K562 (cell line): Measurements from ENCODE around the gene LBHD2. TPM values are rescaled to one million over a fixed set of nuclear protein-coding genes. Genes with fewer than 3 reads are reported as not detected.

ENCODE experiments used
- ATAC-seq: fragments of 200-7000 bp; cut with Tn5 transposase; 3 replicates; pipeline ENCODE4 v1.9.1; 2020; ENCODE audit warnings: moderate library complexity
- BruUV-seq: library from RNA; stranded (reverse); fragments of 400-500 nt; replicated peaks from 2 replicates; lab custom pipeline; 2021; lab: Mats Ljungman, UMichigan
- CTCF ChIA-PET: fragments of 300-600 bp; formaldehyde crosslinking; extraction: SDS; loops from one replicate; lab custom pipeline; 2021; ENCODE audit warnings: low intra/inter-chr PET ratio; lab: Yijun Ruan, JAX
- POLR2A ChIA-PET: fragments of 300-600, 350-650 bp; sonication (Branson Sonifier 250); formaldehyde crosslinking; extraction: SDS; loops from one replicate; lab custom pipeline; 2021; ENCODE audit warnings: antibody characterized with exemption, inconsistent platforms; lab: Yijun Ruan, JAX
- DNase-seq, 4 experiments: peaks; one replicate each; pipeline versions ENCODE4 v3.0.0 to v3.0.0-alpha.2; 2011 to 2018; ENCODE audit warnings: low spot score in 3 of 4, mixed read lengths in 3 of 4; ENCODE audit errors: extremely low read depth in 1 of 4
- FAIRE-seq: peaks from 2 replicates; lab custom pipeline; 2011; peaks lifted over from hg19 to GRCh38; lab: Jason Lieb, UNC
- H2AFZ ChIP-seq: 2 replicates; pipeline ENCODE4 v1.6.0; 2011; ENCODE audit warnings: low read depth, low read length, control low read depth, inconsistent platforms
- H3K27ac ChIP-seq: fragments of 200-600 bp; 3 replicates; pipeline ENCODE4 v1.8.0; 2011; ENCODE audit warnings: low read depth, mild to moderate bottlenecking, control low read depth, inconsistent platforms, low read length, moderate library complexity, mixed read lengths; ENCODE audit errors: extremely low read depth
- H3K27me3 ChIP-seq, 2 experiments: fragments of 300-600 bp in 1 of 2; 2 replicates in 1 of 2; 3 replicates in 1 of 2; pipeline versions ENCODE4 v1.6.0 to v1.8.0; 2011; ENCODE audit warnings: inconsistent platforms in 2 of 2, low read length in 2 of 2, mild to moderate bottlenecking in 1 of 2, mixed read lengths in 1 of 2, moderate library complexity in 1 of 2; ENCODE audit not compliant: control insufficient read depth in 2 of 2, insufficient read depth in 2 of 2
- H3K36me3 ChIP-seq: fragments of 300-600 bp; 3 replicates; pipeline ENCODE4 v1.8.0; 2011; ENCODE audit warnings: mild to moderate bottlenecking, low read length, inconsistent platforms; ENCODE audit not compliant: control insufficient read depth, insufficient read depth
- H3K4me1 ChIP-seq, 2 experiments: fragments of 200-600 bp in 1 of 2; replicated peaks in 1 of 2; 2 replicates in 1 of 2; 3 replicates in 1 of 2; pipeline versions ENCODE4 v1.5.1 to v1.8.0; 2011; ENCODE audit warnings: inconsistent platforms in 2 of 2, low read length in 2 of 2, mild to moderate bottlenecking in 1 of 2, mixed read lengths in 1 of 2, moderate library complexity in 1 of 2; ENCODE audit not compliant: control insufficient read depth in 2 of 2, insufficient read depth in 2 of 2
- H3K4me2 ChIP-seq: 2 replicates; pipeline ENCODE4 v1.6.1; 2011; ENCODE audit warnings: low read length, control low read depth, inconsistent platforms, mixed read lengths; ENCODE audit not compliant: insufficient read depth
- H3K4me3 ChIP-seq: fragments of 200-600 bp; sonication (generic), shearing (Covaris generic); 2 replicates; pipeline ENCODE4 v1.5.1; 2016; ENCODE audit warnings: control low read depth, inconsistent platforms
- H3K79me2 ChIP-seq: fragments of 200-600 bp; 3 replicates; pipeline ENCODE4 v1.8.0; 2011; ENCODE audit warnings: low read length, inconsistent platforms; ENCODE audit not compliant: control insufficient read depth, insufficient read depth
- H3K9ac ChIP-seq, 2 experiments: 2 replicates each; pipeline versions ENCODE4 v1.6.0 to v1.6.1; 2011; ENCODE audit warnings: low read depth in 2 of 2, low read length in 2 of 2, control low read depth in 1 of 2, inconsistent platforms in 1 of 2, mild to moderate bottlenecking in 1 of 2, mixed read lengths in 1 of 2; ENCODE audit not compliant: insufficient read depth in 1 of 2
- H3K9me1 ChIP-seq: one replicate; pipeline ENCODE4 v1.6.0; 2011; ENCODE audit warnings: inconsistent platforms, mild to moderate bottlenecking, low read length, moderate library complexity; ENCODE audit not compliant: control insufficient read depth, insufficient read depth
- H3K9me3 ChIP-seq: replicated peaks from 2 replicates; pipeline ENCODE4 v1.5.1; 2011; ENCODE audit warnings: low read depth, low read length, inconsistent platforms; ENCODE audit not compliant: control insufficient read depth, insufficient read depth
- H4K20me1 ChIP-seq: replicated peaks from 2 replicates; pipeline ENCODE4 v1.6.1; 2011; ENCODE audit warnings: low read length, inconsistent platforms, mixed read lengths; ENCODE audit not compliant: control insufficient read depth, insufficient read depth
- FIP1L1 ChIP-seq: fragments of 200-400 bp; formaldehyde crosslinking; IDR thresholded peaks from 2 replicates; pipeline ENCODE4 v1.6.1; 2018; ENCODE audit warnings: mild to moderate bottlenecking, low read depth, low read length; ENCODE audit not compliant: poor library complexity, severe bottlenecking
- HMG20B ChIP-seq: fragments of 250-450 bp; sonication (Bioruptor Pico); IDR thresholded peaks from 2 replicates; pipeline ENCODE4 v1.5.0; 2021; ENCODE audit warnings: mild to moderate bottlenecking
- NFXL1 ChIP-seq: fragments of 450-650 bp; formaldehyde crosslinking; IDR thresholded peaks from 2 replicates; pipeline ENCODE4 v1.4.0; 2021; ENCODE audit warnings: mild to moderate bottlenecking
- POLR2G ChIP-seq: fragments of 200-400 bp; formaldehyde crosslinking; IDR thresholded peaks from 2 replicates; pipeline ENCODE4 v1.6.1; 2017; ENCODE audit warnings: low read depth, mild to moderate bottlenecking, antibody characterized with exemption, low read length, moderate library complexity
- SMAD3 ChIP-seq: fragments of 450-650 bp; formaldehyde crosslinking; conservative IDR thresholded peaks from 2 replicates; pipeline ENCODE4 v1.4.0; 2020; ENCODE audit warnings: mild to moderate bottlenecking
- ZNF77 ChIP-seq: fragments of 250-450 bp; sonication (Bioruptor Pico); IDR thresholded peaks from 2 replicates; pipeline ENCODE4 v1.5.0; 2020
- WGBS: fragments of 100-300 bp; shearing (Covaris generic); methylation state at CpG from one replicate; pipeline ENCODE4 v1.1.6; 2016; ENCODE audit warnings: low coverage, mixed read lengths; ENCODE audit not compliant: insufficient coverage; ENCODE audit errors: missing lambda C conversion rate; 5-methylcytosine and 5-hydroxymethylcytosine counted together
- in situ Hi-C: fragments of 300-500 bp; cut with MboI; formaldehyde crosslinking; loops from 4 replicates; pipeline ENCODE4 v1.15.0; 2018; ENCODE audit warnings: inconsistent platforms, mixed read lengths
- intact Hi-C: fragments of 100-400 bp; cut with micrococcal nuclease; formaldehyde crosslinking; loops from 2 replicates; pipeline ENCODE4 v1.14.2; 2022
- polyA plus RNA-seq, 8 experiments: library from polyadenylated mRNA; depleted of rRNA in 4 of 8; stranded (reverse) in 5 of 8; unstranded in 3 of 8; fragments of >200 nt; fragmentation: Nextera tagmentation in 2 of 8; fragmentation: Illumina TruSeq in 1 of 8; extraction: Ambion mirVana in 2 of 8; extraction: Trizol in 1 of 8; gene quantifications; 2 replicates each; pipeline versions ENCODE4 v1.2.1 to v1.2.3, GENCODE V29; 2011 to 2014; ENCODE audit warnings: inconsistent platforms in 1 of 8, missing spikeins in 1 of 8
- total RNA-seq, 7 experiments: library from RNA; depleted of rRNA in 6 of 7; stranded (reverse); fragments of >200 nt in 6 of 7; fragmentation: Illumina TruSeq in 2 of 7; extraction: Trizol in 2 of 7; gene quantifications; 2 replicates each; pipeline versions ENCODE4 v1.2.1 to v1.2.3, GENCODE V29; 2011 to 2021; ENCODE audit warnings: low replicate concordance in 1 of 7

Gene LBHD2
- total and polyA plus RNA-seq, 9 of the 15 experiments (the other 6 are each of a cell fraction or from before 2014, with no cell fraction given): not detected

- 83% methylated on average over 9 of the region's 68 CpGs for WGBS
- no peak overlapping the region for H2AFZ ChIP-seq
Measured at GRCh38 chr14:103103461-103104388, 19.7 kb downstream of the LBHD2 start.

More at GRCh38 chr14:103103461-103104388, 19.7 kb downstream of the LBHD2 start:
- TF ChIP-seq FIP1L1 (peak; percentile 27), HMG20B (no peak), NFXL1 (CRISPR knock-in tag) (no peak), SMAD3 (CRISPR knock-in tag) (no peak), POLR2G (peak; percentile 19; the same call in 1 of the 2 replicates), ZNF77 (CRISPR knock-in tag) (no peak)
- TF ChIP-seq, all 486 proteins: peak for 2
- FAIRE-seq (no peak), DNase-seq (no peak), ATAC-seq (no peak)
- no peak overlapping the region for H3K9ac ChIP-seq
- no peaks in the 10 kb centered on the region for H3K9me1 ChIP-seq
- H3K4me3 ChIP-seq: no peak overlapping the region
- intact Hi-C loops: loop anchor here (2.0 kb wide), 2 partner anchors 37 to 189 kb away; no protein-coding TSS in a partner anchor
- peaks cover 11% of the 10 kb centered on the region; the same call in 2 of the 3 replicates for H3K79me2 ChIP-seq
- POLR2A ChIA-PET: interaction anchor here (0.5 to 1.3 kb wide), 3 partner anchors 14 to 656 kb away, joined by 3 to 8 read pairs (median 3); partner anchors contain the start of gene EIF5
- no peaks in the 10 kb centered on the region for H4K20me1 ChIP-seq
- CTCF ChIA-PET: interaction anchor here (1.8 to 2.9 kb wide), 3 partner anchors 38 to 189 kb away, joined by 6 to 10 read pairs (median 9); no protein-coding TSS in a partner anchor
- H3K4me1 ChIP-seq: peaks cover 38 to 92% of the 10 kb centered on the region in 2 experiments
- H3K36me3 ChIP-seq: peaks cover 6% of the 10 kb centered on the region; the same call in 1 of the 3 replicates
- no peaks in the 10 kb centered on the region for H3K27me3 ChIP-seq
- H3K27ac ChIP-seq: no peak overlapping the region
- H3K4me2 ChIP-seq: no peak overlapping the region
- H3K9me3 ChIP-seq: no peaks in the 10 kb centered on the region
- no TSS peak for BruUV-seq
- in situ Hi-C loops: loop anchor here (10.0 kb wide), 1 partner anchor 191 kb away; no protein-coding TSS in a partner anchor
